Endometrial microvascular endothelial cells (primary cell): ENCODE data around the gene LMF1. TPM values are rescaled to one million over a fixed set of nuclear protein-coding genes. Genes with fewer than 3 reads are reported as not detected.

Experiments
- in situ Hi-C: cut with HindIII; loops from 2 replicates; pipeline ENCODE4 v1.10.0; 2017; ENCODE audit warnings: low sequenced_read_pairs, low pct_unique_long_range_greater_than_20kb; ENCODE audit errors: inconsistent ontology term
- total RNA-seq: library from RNA; depleted of rRNA; stranded (reverse); fragments of >200 nt; gene quantifications from one replicate; pipeline ENCODE4 v1.2.3, GENCODE V29; 2015; ENCODE audit errors: inconsistent ontology term

Gene LMF1
- 6.3 TPM for total RNA-seq

GRCh38 chr16:970766-971581, at the start of gene LMF1:
LMF1 (minus strand) TSS chr16:970984; CDS start chr16:970980, 4 bp downstream.
- in situ Hi-C loops = no loop called here

- in situ Hi-C loops = no loop called here
Measured at GRCh38 chr16:1020091-1020399, 49.3 kb upstream of the LMF1 start.

GRCh38 chr16:1019231-1020090, 48.7 kb upstream of the LMF1 start:
- in situ Hi-C loops = no loop called here

GRCh38 chr16:1018447-1019198, 47.8 kb upstream of the LMF1 start:
- in situ Hi-C loops = no loop called here

GRCh38 chr16:1014771-1015495, 44.1 kb upstream of the LMF1 start:
- in situ Hi-C loops = no loop called here

- in situ Hi-C loops = no loop called here
Measured at GRCh38 chr16:1014221-1014620, 43.4 kb upstream of the LMF1 start.

- in situ Hi-C loops = no loop called here
Measured at GRCh38 chr16:1013593-1013900, 42.8 kb upstream of the LMF1 start.

- in situ Hi-C loops = no loop called here
Measured at GRCh38 chr16:1012722-1013592, 42.2 kb upstream of the LMF1 start.

GRCh38 chr16:1012135-1012534, 41.4 kb upstream of the LMF1 start:
- in situ Hi-C loops = no loop called here

- in situ Hi-C loops = no loop called here
Measured at GRCh38 chr16:1011316-1012082, 40.7 kb upstream of the LMF1 start.

GRCh38 chr16:1010815-1011214, 40.0 kb upstream of the LMF1 start:
- in situ Hi-C loops = no loop called here

- in situ Hi-C loops = no loop called here
Measured at GRCh38 chr16:1010251-1010650, 39.5 kb upstream of the LMF1 start.

GRCh38 chr16:1009358-1010150, 38.8 kb upstream of the LMF1 start:
- in situ Hi-C loops = no loop called here

- in situ Hi-C loops = no loop called here
Measured at GRCh38 chr16:1008085-1008484, 37.3 kb upstream of the LMF1 start.

GRCh38 chr16:1007284-1007850, 36.6 kb upstream of the LMF1 start:
- in situ Hi-C loops = no loop called here

- in situ Hi-C loops = no loop called here
Measured at GRCh38 chr16:1006781-1007180, 36.0 kb upstream of the LMF1 start.
